Heart left ventricle (tissue), 16 donors: Measurements from ENCODE around the gene RMDN3. TPM values are rescaled to one million over a fixed set of nuclear protein-coding genes. Genes with fewer than 3 reads are reported as not detected.
A peak's percentile ranks its signal among the peaks of the same experiment; 100 is the strongest.

Experiments
- ATAC-seq, 4 donors: fragments of 200-7000 bp; cut with Tn5 transposase; one replicate each; pipeline ENCODE4 v1.9.1; 2020 to 2022; ENCODE audit warnings: moderate library complexity in 4 of 4, mild to moderate bottlenecking in 3 of 4, moderate number of reproducible peaks in 1 of 4
- DNase-seq, 5 donors: peaks; one replicate each; pipeline ENCODE4 v3.0.0-alpha.2; 2020
- H3K27ac ChIP-seq, 12 donors: fragments of 200-600 bp; sonication (generic) in 4 of 12; one replicate each; pipeline versions ENCODE4 v1.5.0 to v1.8.0; 2016 to 2022; ENCODE audit warnings: mild to moderate bottlenecking in 2 of 12
- H3K27me3 ChIP-seq, 9 donors: fragments of 200-600 bp; sonication (generic) in 2 of 9; one replicate each; pipeline versions ENCODE4 v1.5.1 to v1.8.0; 2016 to 2022; ENCODE audit warnings: mild to moderate bottlenecking in 3 of 9
- H3K36me3 ChIP-seq, 9 donors: fragments of 200-600 bp; sonication (generic) in 2 of 9; one replicate each; pipeline versions ENCODE4 v1.5.0 to v1.8.0; 2018 to 2022; ENCODE audit warnings: mild to moderate bottlenecking in 2 of 9
- H3K4me1 ChIP-seq, 12 donors: fragments of 200-600 bp; sonication (generic) in 4 of 12; one replicate each; pipeline versions ENCODE4 v1.5.0 to v1.8.0; 2016 to 2022; ENCODE audit warnings: mild to moderate bottlenecking in 3 of 12
- H3K4me3 ChIP-seq, 12 donors: fragments of 200-600 bp; sonication (generic) in 4 of 12; one replicate each; pipeline versions ENCODE4 v1.5.0 to v1.8.0; 2017 to 2022; ENCODE audit warnings: mild to moderate bottlenecking in 9 of 12, moderate library complexity in 4 of 12
- H3K9me3 ChIP-seq, 12 donors: fragments of 200-600 bp; sonication (generic) in 4 of 12; one replicate each; pipeline versions ENCODE4 v1.5.0 to v1.8.0; 2016 to 2022; ENCODE audit warnings: mild to moderate bottlenecking in 1 of 12
- CTCF ChIP-seq, 12 donors: fragments of 200-600 bp; sonication (generic) in 4 of 12; IDR thresholded peaks; one replicate each; pipeline versions ENCODE4 v1.5.0 to v1.8.0; 2018 to 2022; ENCODE audit warnings: antibody characterized with exemption in 12 of 12, mild to moderate bottlenecking in 5 of 12
- POLR2A ChIP-seq, 2 donors: fragments of 450-650 bp; IDR thresholded peaks; one replicate each; pipeline ENCODE4 v1.6.1; 2017; ENCODE audit warnings: antibody characterized with exemption in 2 of 2, mild to moderate bottlenecking in 2 of 2, moderate library complexity in 2 of 2
- WGBS, 4 donors: extraction: QIAGEN DNeasy Blood & Tissue Kit in 2 of 4; methylation state at CpG; one replicate each; pipeline versions ENCODE4 v1.1.5 to v1.1.7; 2013 to 2018; 5-methylcytosine and 5-hydroxymethylcytosine counted together
- intact Hi-C, 10 donors: fragments of 100-400 bp; cut with DNase I; formaldehyde crosslinking; loops; one replicate each; pipeline versions ENCODE4 v1.11.1 to v1.14.2; 2022
- long read RNA-seq, 3 donors: library from polyadenylated mRNA; unstranded; transcript quantifications; one replicate each; pipeline ENCODE4 v2.0.0, GENCODE V29; 2020 to 2021
- polyA plus RNA-seq, 2 donors: library from polyadenylated mRNA; stranded (reverse); fragments of 200-250 nt; gene quantifications; one replicate each; pipeline ENCODE4 v1.2.3, GENCODE V29; 2013
- total RNA-seq, 9 donors: library from RNA; depleted of rRNA in 2 of 9; stranded (reverse); fragments of >200 nt in 2 of 9; fragmentation: NEBNext Ultra II Directional in 3 of 9; extraction: Animal tissue kit (Norgen Biotek cat#: 25700) in 3 of 9; gene quantifications; one replicate each; pipeline versions ENCODE4 v1.1.0 to v1.2.4, GENCODE V29; 2016 to 2023
- donor health status: ischemic (EF 13 %, LVEDD 7.1; RV severe dilation, severe dysfunction).
- donor health status: healthy with polysubstance abuse.
- donor health status: DM: no; HTN: yes; CAD: no.
- donor health status: DM: no; HTN: no; CAD: no.
- donor health status: ischemic (EF 25% LVEDD 6.9; RV normal size, moderate dysfunction).
- donor health status: ischemic (EF 25% LVEDD 5.7; RV mildly dilated, moderate dysfunction).
- donor health status: healthy.
- donor health status: DM: yes; HTN: yes; CAD: no.
- donor health status: ischemic (EF 35%, LVEDD 5.7; RV mildly dilated, moderate dysfunction).
- donor health status: nonischemic (EF 11% LVEDD 7.7; RV severe dilation, severe dysfunction).
- donor health status: DM: yes; HTN: yes; CAD: no.
- donor health status: PGD.
- donor health status: ischemic (EF 29% LVEDD 5.4; RV normal size, mild dysfunction).
- donor health status: nonischemic (EF 23%, LVEDD 6.1; RV moderate dilation, normal function).

RMDN3 gene
- total RNA-seq (10 to 100 TPM; 12.0 to 22.9 (median 18.5) TPM), polyA plus RNA-seq (10 to 100 TPM; 14.0 to 26.2 TPM)
- long read RNA-seq, donor 1, transcript RMDN3-202 (13 exons, 2,251 nt) = major isoform, 21 of 36 reads
- long read RNA-seq, donor 1, partial matches to known transcripts = 3 of 36 reads
- long read RNA-seq, donor 1, other reads (novel, unspliced or antisense) = 12 of 36 reads
- long read RNA-seq, donor 2, transcript RMDN3-202 (13 exons, 2,251 nt) = major isoform, 83 of 133 reads
- long read RNA-seq, donor 2, partial matches to known transcripts = 3 of 133 reads
- long read RNA-seq, donor 2, other reads (novel, unspliced or antisense) = 46 of 133 reads
- long read RNA-seq, donor 3, transcript RMDN3-202 (13 exons, 2,251 nt) = major isoform, 21 of 41 reads
- long read RNA-seq, donor 3, partial matches to known transcripts = 5 of 41 reads
- long read RNA-seq, donor 3, other reads (novel, unspliced or antisense) = 15 of 41 reads

- intact Hi-C loops = loop anchor here in 6 of 10 donors (2.0 to 10.0 kb wide), 6 partner anchors 52 to 186 kb away; partner anchors contain the start of genes DNAJC17 (in 3 of the 6), RAD51 (in 3 of the 6), ZFYVE19 (in 3 of the 6) and VPS18 (in 2 of the 6)
- ATAC-seq = peak; percentile 94 to 100 (median 98)
- 1 to 2% (median 1%) methylated on average over 40 to 66 of the region's 66 CpGs for whole genome bisulfite sequencing, 4 donors
Observed at GRCh38 chr15:40754883-40755811, at the start of gene RMDN3. RMDN3 (minus strand) TSS chr15:40755254; CDS start chr15:40754783, 471 bp downstream.

GRCh38 chr15:40803688-40804087, 48.6 kb upstream of the RMDN3 start:
- 55 to 73% (median 64%) methylated on average over 1 of the region's 1 CpG for WGBS, 4 donors
- no peak overlapping the region for H3K27ac ChIP-seq
- no peak for DNase-seq
- no peaks in the 10 kb centered on the region for H3K27me3 ChIP-seq
- no peak for ATAC-seq
- no peak overlapping the region for H3K4me3 ChIP-seq
- H3K9me3 ChIP-seq = no peaks in the 10 kb centered on the region
- intact Hi-C loops = loop anchor here in 1 of 10 donors (5.0 kb wide), 1 partner anchor 36 kb away; the partner anchor contains the start of gene C15orf62
- peaks cover 0 to 38% (median 19%) of the 10 kb centered on the region in 12 donors for H3K4me1 ChIP-seq
- peaks cover 0 to 12% (median under 1%) of the 10 kb centered on the region in 9 donors for H3K36me3 ChIP-seq
- no peak for TF ChIP-seq CTCF (IDR thresholded peaks at IDR 0.05)
- no peak for TF ChIP-seq POLR2A (IDR thresholded peaks at IDR 0.05)

More at GRCh38 chr15:40754883-40755811, at the start of gene RMDN3:
- Histone ChIP-seq H3K9me3 (no peaks in the 10 kb centered on the region), H3K36me3 (peaks cover 3 to 31% (median 24%) of the 10 kb centered on the region in 9 donors), H3K27ac (peak within 1 kb of the TSS in 11 of 12 donors; percentile 51 to 85 (median 80)), H3K27me3 (no peaks in the 10 kb centered on the region), H3K4me1 (peaks cover 0 to 24% (median 12%) of the 10 kb centered on the region in 12 donors), H3K4me3 (peak within 1 kb of the TSS; percentile 70 to 98 (median 86))
- peak in 3 of 12 donors; percentile 20 to 33 (median 29) for TF ChIP-seq CTCF (IDR thresholded peaks at IDR 0.05)
- peak in 1 of 2 donors; percentile 76 for TF ChIP-seq POLR2A (IDR thresholded peaks at IDR 0.05)
- DNase-seq = peak; percentile 93 to 97 (median 94)

- H3K27ac ChIP-seq = no peak overlapping the region
- ATAC-seq (no peak), DNase-seq (no peak)
- H3K4me1 ChIP-seq = peaks cover 0 to 32% (median 14%) of the 10 kb centered on the region in 12 donors
- TF ChIP-seq POLR2A (IDR thresholded peaks at IDR 0.05) (no peak), CTCF (IDR thresholded peaks at IDR 0.05) (no peak)
- 94 to 96% (median 95%) methylated on average over 2 of the region's 2 CpGs for WGBS, 4 donors
- H3K36me3 ChIP-seq = peaks cover 0 to 17% (median 4%) of the 10 kb centered on the region in 9 donors
- no peaks in the 10 kb centered on the region for H3K9me3 ChIP-seq
- intact Hi-C loops = loop anchor here in 1 of 10 donors (5.0 kb wide), 1 partner anchor 36 kb away; the partner anchor contains the start of gene C15orf62
- H3K27me3 ChIP-seq = no peaks in the 10 kb centered on the region
- H3K4me3 ChIP-seq = no peak overlapping the region
Observed at GRCh38 chr15:40803076-40803475, 48.0 kb upstream of the RMDN3 start.
